ENCODE measurements around the gene HIVEP3.

DNA sequence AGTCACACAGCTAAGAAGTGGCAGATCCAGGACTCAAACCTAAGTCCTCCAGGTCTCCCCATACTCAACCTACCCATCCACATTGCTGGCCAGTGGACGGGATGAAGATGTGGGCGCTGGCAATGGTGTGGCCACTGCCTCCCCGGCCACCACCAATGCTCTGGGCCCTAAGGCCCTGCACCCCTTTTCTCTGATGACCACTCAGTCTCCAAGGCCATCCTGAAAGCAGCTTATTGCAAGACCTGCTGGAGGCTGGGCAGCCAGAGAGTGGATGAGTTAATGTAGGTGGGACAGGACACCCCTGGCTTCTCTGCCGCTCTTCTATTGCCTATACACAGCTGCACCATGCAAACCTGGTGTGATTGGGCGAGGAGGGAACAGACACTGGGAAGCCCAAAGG, 178.7 kb downstream of the HIVEP3 start:
- TF ChIP-seq EZH2phosphoT487 (IDR thresholded peaks at IDR 0.05), result no peak
- TF ChIP-seq, protein P1, sequence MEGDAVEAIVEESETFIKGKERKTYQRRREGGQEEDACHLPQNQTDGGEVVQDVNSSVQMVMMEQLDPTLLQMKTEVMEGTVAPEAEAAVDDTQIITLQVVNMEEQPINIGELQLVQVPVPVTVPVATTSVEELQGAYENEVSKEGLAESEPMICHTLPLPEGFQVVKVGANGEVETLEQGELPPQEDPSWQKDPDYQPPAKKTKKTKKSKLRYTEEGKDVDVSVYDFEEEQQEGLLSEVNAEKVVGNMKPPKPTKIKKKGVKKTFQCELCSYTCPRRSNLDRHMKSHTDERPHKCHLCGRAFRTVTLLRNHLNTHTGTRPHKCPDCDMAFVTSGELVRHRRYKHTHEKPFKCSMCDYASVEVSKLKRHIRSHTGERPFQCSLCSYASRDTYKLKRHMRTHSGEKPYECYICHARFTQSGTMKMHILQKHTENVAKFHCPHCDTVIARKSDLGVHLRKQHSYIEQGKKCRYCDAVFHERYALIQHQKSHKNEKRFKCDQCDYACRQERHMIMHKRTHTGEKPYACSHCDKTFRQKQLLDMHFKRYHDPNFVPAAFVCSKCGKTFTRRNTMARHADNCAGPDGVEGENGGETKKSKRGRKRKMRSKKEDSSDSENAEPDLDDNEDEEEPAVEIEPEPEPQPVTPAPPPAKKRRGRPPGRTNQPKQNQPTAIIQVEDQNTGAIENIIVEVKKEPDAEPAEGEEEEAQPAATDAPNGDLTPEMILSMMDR (IDR thresholded peaks at IDR 0.05), result no peak
